ENCODE results near the gene DYNLRB1.

DNA sequence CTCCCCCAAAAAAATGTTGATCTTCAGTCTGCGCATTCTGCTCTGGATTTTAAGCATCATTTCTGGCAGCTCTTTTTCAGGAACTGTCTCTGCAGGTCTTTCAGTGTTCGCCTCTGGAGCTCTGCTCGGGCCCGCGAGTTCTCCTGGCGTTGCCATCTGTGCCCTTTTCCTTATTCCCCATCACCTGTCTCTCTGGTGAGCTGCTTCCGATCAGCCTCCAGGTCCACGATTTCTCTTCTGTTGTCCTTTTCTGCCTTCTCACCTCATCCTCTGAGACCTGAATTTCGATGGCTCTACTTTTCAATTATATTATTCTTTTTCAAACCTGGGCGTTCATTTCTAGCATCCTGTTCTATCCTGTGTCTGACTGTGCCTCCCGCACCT, 41.7 kb downstream of the DYNLRB1 start:
- TF ChIP-seq, protein P1, sequence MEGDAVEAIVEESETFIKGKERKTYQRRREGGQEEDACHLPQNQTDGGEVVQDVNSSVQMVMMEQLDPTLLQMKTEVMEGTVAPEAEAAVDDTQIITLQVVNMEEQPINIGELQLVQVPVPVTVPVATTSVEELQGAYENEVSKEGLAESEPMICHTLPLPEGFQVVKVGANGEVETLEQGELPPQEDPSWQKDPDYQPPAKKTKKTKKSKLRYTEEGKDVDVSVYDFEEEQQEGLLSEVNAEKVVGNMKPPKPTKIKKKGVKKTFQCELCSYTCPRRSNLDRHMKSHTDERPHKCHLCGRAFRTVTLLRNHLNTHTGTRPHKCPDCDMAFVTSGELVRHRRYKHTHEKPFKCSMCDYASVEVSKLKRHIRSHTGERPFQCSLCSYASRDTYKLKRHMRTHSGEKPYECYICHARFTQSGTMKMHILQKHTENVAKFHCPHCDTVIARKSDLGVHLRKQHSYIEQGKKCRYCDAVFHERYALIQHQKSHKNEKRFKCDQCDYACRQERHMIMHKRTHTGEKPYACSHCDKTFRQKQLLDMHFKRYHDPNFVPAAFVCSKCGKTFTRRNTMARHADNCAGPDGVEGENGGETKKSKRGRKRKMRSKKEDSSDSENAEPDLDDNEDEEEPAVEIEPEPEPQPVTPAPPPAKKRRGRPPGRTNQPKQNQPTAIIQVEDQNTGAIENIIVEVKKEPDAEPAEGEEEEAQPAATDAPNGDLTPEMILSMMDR (IDR thresholded peaks at IDR 0.05; ENCODE audit: low read depth, low read length, missing input control): no peak
- TF ChIP-seq RXRA (IDR thresholded peaks at IDR 0.05): no peak
- TF ChIP-seq, protein P2, sequence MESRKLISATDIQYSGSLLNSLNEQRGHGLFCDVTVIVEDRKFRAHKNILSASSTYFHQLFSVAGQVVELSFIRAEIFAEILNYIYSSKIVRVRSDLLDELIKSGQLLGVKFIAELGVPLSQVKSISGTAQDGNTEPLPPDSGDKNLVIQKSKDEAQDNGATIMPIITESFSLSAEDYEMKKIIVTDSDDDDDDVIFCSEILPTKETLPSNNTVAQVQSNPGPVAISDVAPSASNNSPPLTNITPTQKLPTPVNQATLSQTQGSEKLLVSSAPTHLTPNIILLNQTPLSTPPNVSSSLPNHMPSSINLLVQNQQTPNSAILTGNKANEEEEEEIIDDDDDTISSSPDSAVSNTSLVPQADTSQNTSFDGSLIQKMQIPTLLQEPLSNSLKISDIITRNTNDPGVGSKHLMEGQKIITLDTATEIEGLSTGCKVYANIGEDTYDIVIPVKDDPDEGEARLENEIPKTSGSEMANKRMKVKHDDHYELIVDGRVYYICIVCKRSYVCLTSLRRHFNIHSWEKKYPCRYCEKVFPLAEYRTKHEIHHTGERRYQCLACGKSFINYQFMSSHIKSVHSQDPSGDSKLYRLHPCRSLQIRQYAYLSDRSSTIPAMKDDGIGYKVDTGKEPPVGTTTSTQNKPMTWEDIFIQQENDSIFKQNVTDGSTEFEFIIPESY (IDR thresholded peaks at IDR 0.05): no peak
- TF ChIP-seq, protein P3, sequence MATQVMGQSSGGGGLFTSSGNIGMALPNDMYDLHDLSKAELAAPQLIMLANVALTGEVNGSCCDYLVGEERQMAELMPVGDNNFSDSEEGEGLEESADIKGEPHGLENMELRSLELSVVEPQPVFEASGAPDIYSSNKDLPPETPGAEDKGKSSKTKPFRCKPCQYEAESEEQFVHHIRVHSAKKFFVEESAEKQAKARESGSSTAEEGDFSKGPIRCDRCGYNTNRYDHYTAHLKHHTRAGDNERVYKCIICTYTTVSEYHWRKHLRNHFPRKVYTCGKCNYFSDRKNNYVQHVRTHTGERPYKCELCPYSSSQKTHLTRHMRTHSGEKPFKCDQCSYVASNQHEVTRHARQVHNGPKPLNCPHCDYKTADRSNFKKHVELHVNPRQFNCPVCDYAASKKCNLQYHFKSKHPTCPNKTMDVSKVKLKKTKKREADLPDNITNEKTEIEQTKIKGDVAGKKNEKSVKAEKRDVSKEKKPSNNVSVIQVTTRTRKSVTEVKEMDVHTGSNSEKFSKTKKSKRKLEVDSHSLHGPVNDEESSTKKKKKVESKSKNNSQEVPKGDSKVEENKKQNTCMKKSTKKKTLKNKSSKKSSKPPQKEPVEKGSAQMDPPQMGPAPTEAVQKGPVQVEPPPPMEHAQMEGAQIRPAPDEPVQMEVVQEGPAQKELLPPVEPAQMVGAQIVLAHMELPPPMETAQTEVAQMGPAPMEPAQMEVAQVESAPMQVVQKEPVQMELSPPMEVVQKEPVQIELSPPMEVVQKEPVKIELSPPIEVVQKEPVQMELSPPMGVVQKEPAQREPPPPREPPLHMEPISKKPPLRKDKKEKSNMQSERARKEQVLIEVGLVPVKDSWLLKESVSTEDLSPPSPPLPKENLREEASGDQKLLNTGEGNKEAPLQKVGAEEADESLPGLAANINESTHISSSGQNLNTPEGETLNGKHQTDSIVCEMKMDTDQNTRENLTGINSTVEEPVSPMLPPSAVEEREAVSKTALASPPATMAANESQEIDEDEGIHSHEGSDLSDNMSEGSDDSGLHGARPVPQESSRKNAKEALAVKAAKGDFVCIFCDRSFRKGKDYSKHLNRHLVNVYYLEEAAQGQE (IDR thresholded peaks at IDR 0.05): no peak
